ENCODE measurements around the gene CDKL1.

CDKL1 gene

DNA sequence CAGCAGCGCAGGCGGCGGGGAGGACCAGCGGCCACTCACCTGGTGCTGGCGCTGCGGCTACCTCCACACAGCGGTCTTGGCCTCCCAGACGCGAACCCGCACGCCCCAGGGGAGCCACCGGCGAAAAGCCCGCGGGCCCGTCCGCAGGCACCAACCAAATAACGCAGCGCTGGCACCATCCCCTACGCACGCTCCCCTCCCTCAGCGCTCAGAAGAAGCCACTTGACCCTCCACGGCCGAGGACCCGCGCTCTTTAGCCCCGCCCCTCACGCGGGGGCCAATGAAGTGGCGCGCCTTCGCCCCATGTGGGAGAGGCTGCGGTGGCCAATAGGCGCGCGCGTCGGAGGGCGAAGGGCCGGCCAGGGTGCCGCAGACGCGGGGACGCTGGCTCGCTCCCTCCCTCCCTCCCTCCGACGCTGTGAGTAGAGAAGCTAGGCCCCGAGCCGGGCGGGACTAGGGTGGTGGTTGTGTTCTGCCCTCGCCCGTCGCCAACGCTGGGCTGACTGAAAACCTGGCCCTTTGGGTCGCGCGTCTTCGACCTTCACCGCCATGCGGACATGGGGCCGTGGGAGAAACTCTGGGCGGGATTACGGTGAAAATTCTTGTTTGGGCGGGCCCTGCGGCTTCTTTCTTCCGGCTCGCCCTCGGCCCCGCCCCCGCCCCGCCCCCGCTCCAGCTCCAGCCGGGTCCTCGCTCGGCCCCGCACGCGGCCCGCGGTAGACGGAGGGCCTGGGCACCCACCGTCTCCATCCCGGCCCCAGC lies 84.5 kb downstream of the CDKL1 start, which contains the start of the genes DMAC2L and L2HGDH:
TSS of gene DMAC2L (plus strand) at position 353 of the 762 bp plus-strand sequence. CDS start 9,164 bp downstream, outside the sequence.
TSS of gene L2HGDH (minus strand) at position 258 of the 762 bp plus-strand sequence. CDS start at position 179, 79 bp downstream.
- DNase-seq = peak; percentile 93
- in situ Hi-C loops (cut with HindIII; ENCODE audit: low pct_ligation_motif_present, low pct_unique_long_range_greater_than_20kb, low sequenced_read_pairs) = no loop called here

DNA sequence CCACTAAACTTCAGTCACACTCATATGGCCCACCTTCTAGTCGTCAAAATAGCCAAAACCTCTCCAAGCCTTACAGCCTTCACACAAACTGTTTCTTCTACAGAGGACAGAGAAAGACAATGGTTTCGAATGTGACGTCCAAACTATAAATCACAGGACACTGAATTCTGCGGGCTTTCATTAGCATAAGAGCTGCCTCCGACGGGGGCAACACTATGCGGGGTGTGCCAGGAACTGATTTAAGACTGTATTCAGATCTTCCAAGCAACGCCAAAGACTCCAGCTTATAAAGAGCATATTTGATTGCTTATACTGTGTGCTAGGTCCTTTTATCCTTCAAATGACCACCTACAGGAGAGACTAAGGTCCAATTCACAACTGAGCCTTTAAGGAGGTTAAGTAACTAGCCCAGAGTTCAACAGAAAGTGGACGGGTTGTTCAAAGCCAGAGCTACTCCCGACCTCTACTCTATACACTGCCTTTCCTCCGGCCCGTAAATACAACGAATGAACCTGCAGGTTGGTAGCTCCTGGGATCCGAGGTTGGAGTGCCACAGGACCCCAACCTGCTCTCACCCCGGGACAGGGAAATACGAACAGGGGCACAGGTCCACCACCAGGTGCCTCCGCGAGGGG lies 85.2 kb downstream of the CDKL1 start:
- DNase-seq = no peak
- in situ Hi-C loops (cut with HindIII; ENCODE audit: low pct_ligation_motif_present, low pct_unique_long_range_greater_than_20kb, low sequenced_read_pairs) = no loop called here

DNA sequence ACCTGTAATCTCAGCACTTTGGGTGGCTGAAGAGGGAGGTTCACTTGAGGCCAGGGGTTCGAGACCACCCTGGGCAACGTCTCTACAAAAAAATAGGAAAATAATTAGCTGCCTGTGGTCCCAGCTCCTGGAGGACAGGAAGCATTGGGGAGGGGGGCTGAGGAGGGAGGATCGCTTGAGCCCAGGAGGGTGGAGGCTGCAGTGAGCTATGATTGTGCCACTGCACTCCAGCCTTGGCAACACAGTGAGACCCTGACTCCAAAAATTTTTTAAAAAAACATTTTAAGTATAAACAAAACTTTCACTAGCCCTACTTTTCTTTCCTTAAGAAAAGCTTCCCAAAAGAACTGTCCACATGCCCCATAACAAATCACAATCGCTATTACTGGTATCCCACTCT lies 86.2 kb downstream of the CDKL1 start:
- in situ Hi-C loops (cut with HindIII; ENCODE audit: low pct_ligation_motif_present, low pct_unique_long_range_greater_than_20kb, low sequenced_read_pairs) = no loop called here
- no peak for DNase-seq

DNA sequence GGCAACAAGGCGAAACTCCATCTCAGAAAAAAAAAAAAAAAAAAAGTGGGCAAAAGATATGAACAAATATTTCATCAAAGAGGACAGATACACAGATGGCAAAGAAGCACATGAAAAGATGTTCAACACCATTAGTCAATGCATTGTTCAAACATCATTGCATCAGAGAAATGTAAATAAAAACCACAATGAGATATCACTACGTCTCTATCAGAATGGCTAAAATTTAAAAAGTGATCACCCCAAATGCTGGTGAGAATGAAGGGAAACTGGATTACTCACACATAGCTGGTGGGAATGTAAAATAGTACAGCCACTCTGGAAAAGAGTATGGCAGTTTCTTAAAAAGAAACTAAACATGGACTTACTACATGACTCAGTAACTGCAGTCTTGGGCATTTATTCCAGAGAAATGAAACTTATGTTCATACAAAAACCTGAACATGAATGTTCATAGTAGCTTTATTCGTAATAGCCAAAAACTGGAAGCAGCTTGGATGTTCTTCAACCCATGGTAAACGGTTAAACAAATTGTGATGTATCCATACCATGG lies 88.2 kb downstream of the CDKL1 start:
- in situ Hi-C loops (cut with HindIII; ENCODE audit: low pct_ligation_motif_present, low pct_unique_long_range_greater_than_20kb, low sequenced_read_pairs) = no loop called here
- no peak for DNase-seq

DNA sequence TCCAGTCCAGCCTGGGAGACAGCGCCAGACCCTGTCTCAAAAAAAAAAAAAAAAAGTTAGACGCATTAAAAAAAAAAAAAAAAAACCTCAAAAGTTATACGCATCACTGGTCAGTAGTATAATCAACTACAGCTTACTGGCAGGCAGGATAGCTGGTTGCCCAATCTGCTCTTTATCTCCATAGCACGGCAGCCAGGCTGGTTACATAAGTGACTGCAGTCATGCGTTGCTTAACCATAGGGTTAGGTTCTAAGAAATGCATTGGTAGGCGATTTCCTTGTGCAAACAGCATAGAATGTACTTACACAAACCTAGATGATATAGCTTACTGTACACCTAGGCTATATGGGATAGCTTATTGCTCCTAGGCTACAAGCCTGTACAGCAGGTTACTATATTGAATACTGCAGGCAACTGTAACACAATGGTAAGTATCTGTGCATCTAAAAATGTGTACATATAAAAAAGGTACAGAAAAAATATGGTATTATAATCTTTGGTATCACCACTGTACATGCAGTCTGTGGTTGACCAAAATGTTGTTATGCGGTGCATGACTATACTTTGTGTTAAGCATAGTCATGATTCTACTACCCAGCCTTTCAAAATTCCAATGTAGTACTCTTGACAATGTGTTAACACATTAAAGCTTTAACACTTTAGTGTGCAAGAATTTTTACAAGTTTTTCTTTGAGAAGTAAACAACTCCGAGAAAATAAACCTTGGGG lies 92.8 kb downstream of the CDKL1 start:
- in situ Hi-C loops (cut with HindIII; ENCODE audit: low pct_ligation_motif_present, low pct_unique_long_range_greater_than_20kb, low sequenced_read_pairs) = no loop called here
- DNase-seq = peak; percentile 86

DNA sequence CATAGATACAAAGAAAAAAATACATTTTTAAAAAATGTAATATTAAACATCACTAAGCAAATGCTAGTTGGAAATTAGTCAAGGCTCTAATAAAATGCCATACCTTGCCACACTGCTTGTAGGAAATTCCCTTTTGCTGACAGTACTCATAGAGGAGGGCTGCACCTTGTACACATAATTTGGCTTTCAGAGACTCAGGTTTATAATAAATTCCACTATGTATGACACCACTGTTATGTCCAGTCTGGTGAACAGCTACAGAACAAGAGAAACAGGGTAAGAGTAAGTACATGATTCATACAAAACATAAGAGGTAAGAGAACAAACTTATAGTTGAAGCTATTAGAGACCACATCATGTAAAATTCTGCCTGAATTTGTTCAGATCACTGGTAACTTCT lies 94.8 kb downstream of the CDKL1 start:
- in situ Hi-C loops (cut with HindIII; ENCODE audit: low pct_ligation_motif_present, low pct_unique_long_range_greater_than_20kb, low sequenced_read_pairs) = no loop called here
- no peak for DNase-seq

DNA sequence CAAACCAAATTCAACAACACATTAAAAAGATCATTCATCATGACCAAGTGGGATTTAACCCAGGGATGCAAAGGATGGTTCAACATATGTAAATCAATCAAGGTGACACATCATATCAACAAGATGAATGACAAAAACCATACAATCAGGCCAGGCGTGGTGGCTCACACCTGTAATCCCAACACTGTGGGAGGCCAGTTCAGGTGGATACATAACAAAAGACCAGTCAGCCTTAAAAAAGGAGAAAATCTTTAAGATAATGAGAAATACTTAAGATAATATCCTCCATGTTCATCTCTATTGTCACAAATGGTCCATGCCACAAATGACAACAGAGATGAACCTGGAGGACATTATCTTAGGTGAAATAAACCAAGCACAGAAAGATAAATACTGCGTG lies 97.1 kb downstream of the CDKL1 start:
- DNase-seq = no peak
- in situ Hi-C loops (cut with HindIII; ENCODE audit: low pct_ligation_motif_present, low pct_unique_long_range_greater_than_20kb, low sequenced_read_pairs) = no loop called here

DNA sequence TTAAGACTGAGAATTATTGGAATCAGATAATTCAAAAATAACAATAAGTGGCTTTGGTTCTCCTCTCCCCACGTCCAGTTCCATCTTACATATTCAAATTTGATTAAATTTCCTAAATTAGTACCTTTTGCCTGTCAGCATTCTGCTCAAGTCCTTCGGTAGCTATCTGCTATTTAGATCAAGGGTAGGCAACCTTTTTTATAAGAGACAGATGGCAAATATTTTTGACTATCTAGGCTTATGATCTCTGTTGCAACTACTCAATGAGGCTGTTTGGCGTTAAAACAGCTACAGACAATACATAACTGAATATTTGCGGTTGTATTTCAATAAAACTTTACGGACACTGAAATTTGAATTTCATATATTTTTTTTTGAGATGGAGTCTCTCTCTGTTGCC lies 106.4 kb downstream of the CDKL1 start:
- in situ Hi-C loops (cut with HindIII; ENCODE audit: low pct_ligation_motif_present, low pct_unique_long_range_greater_than_20kb, low sequenced_read_pairs) = no loop called here
- no peak for DNase-seq

DNA sequence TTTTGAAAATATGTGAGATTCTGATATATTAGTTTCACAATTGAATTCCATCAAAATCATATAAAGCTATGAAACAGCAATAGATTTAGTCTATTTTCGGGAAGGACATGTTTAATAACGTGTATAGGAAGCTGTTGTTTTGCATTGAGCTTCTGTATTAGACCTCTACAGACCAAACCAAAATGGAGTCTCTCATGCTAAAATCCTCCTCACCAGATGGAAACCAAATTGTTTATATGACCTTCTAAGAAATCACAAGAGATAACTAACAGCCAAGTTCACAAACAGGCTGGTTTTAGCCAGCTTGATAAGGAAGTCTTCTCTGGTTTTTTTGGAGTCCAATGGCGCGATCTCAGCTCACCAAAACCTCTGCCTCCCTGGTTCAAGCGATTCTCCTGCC lies 108.5 kb downstream of the CDKL1 start:
- in situ Hi-C loops (cut with HindIII; ENCODE audit: low pct_ligation_motif_present, low pct_unique_long_range_greater_than_20kb, low sequenced_read_pairs) = no loop called here
- DNase-seq = no peak

DNA sequence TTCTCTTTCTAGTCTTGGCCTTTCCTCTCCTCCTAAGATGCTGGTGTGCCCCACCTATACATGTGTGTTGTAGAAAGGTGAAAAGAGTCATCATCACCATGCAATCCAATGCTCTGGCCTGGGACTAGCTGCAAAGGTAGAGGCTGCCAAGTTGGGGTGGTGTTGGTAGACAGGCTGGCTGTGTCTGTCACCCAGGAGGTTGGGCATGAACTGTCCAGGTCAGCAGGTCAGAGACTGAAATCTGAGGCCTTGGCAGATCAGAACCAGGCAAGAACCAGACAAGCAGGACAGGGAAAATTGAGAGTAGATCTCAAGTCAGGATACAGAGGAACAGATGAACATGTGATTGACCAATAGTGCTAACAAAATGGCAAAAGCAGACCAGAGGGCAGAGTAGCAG lies 110.8 kb downstream of the CDKL1 start:
- DNase-seq = no peak
- in situ Hi-C loops (cut with HindIII; ENCODE audit: low pct_ligation_motif_present, low pct_unique_long_range_greater_than_20kb, low sequenced_read_pairs) = no loop called here
